ENCODE measurements around the gene TSSK6. TPM values are rescaled to one million over a fixed set of nuclear protein-coding genes. Genes with fewer than 3 reads are reported as not detected.

The TSSK6 gene
- total and polyA plus RNA-seq, 4 donors, result 0.21 to 2.3 (median 1.1) TPM

GRCh38 chr19:19526581-19527370 is 11.4 kb upstream of the TSSK6 start:
- WGBS, result 89% methylated on average over 28 of the region's 28 CpGs
- Histone ChIP-seq H3K4me1 (ENCODE audit: control insufficient read depth in 4 of 4, insufficient read depth in 4 of 4, low read length in 3 of 4) (no peaks in the 10 kb centered on the region), H3K27me3 (ENCODE audit: control insufficient read depth in 4 of 4, insufficient read depth in 4 of 4, low read length in 3 of 4) (no peaks in the 10 kb centered on the region), H3K27ac (ENCODE audit: low read depth in 1 of 2, low read length in 2 of 2) (no peak overlapping the region), H3K4me3 (ENCODE audit: low read depth in 1 of 3, low read length in 3 of 3) (no peak overlapping the region), H3K36me3 (ENCODE audit: control insufficient read depth in 4 of 4, insufficient read depth in 3 of 4, low read depth in 1 of 4, low read length in 3 of 4) (peaks cover 0 to 10% (median 6%) of the 10 kb centered on the region in 4 donors), H3K9ac (ENCODE audit: low read depth in 1 of 2, low read length in 2 of 2) (no peak overlapping the region), H3K9me3 (ENCODE audit: control insufficient read depth in 4 of 4, low read length in 3 of 4) (no peaks in the 10 kb centered on the region)
- no peak for DNase-seq (ENCODE audit: low spot score)
- TF ChIP-seq FOXA2 (IDR thresholded peaks at IDR 0.05), result no peak
- TF ChIP-seq MAX (IDR thresholded peaks at IDR 0.05), result no peak
- no peak for TF ChIP-seq RAD21 (IDR thresholded peaks at IDR 0.05)
- no peak for TF ChIP-seq JUND (IDR thresholded peaks at IDR 0.05)
- TF ChIP-seq EGR1 (IDR thresholded peaks at IDR 0.05; ENCODE audit: low read depth in 2 of 2), result no peak
- no peak for TF ChIP-seq REST (IDR thresholded peaks at IDR 0.05)

- Histone ChIP-seq H3K9ac (ENCODE audit: low read depth in 1 of 2, low read length in 2 of 2) (no peak overlapping the region), H3K4me1 (ENCODE audit: control insufficient read depth in 4 of 4, insufficient read depth in 4 of 4, low read length in 3 of 4) (no peaks in the 10 kb centered on the region), H3K27ac (ENCODE audit: low read depth in 1 of 2, low read length in 2 of 2) (no peak overlapping the region), H3K27me3 (ENCODE audit: control insufficient read depth in 4 of 4, insufficient read depth in 4 of 4, low read length in 3 of 4) (no peaks in the 10 kb centered on the region), H3K9me3 (ENCODE audit: control insufficient read depth in 4 of 4, low read length in 3 of 4) (no peaks in the 10 kb centered on the region), H3K4me3 (ENCODE audit: low read depth in 1 of 3, low read length in 3 of 3) (no peak overlapping the region), H3K36me3 (ENCODE audit: control insufficient read depth in 4 of 4, insufficient read depth in 3 of 4, low read depth in 1 of 4, low read length in 3 of 4) (peaks cover 2 to 10% (median 6%) of the 10 kb centered on the region in 4 donors)
- no peak for DNase-seq (ENCODE audit: low spot score)
- TF ChIP-seq FOXA1 (IDR thresholded peaks at IDR 0.05) (no peak), GABPA (IDR thresholded peaks at IDR 0.05 in 1 of 2, conservative IDR thresholded peaks at IDR 0.05 in 1 of 2) (no peak), EGR1 (IDR thresholded peaks at IDR 0.05; ENCODE audit: low read depth in 2 of 2) (no peak), HNF4G (IDR thresholded peaks at IDR 0.05) (no peak), TAF1 (conservative IDR thresholded peaks at IDR 0.05) (no peak), REST (IDR thresholded peaks at IDR 0.05) (no peak), CTCF (IDR thresholded peaks at IDR 0.05; ENCODE audit: low read depth, low read length, missing input control) (no peak), RXRA (IDR thresholded peaks at IDR 0.05) (no peak), JUND (IDR thresholded peaks at IDR 0.05) (no peak), NR2F2 (IDR thresholded peaks at IDR 0.05) (no peak), HNF4A (conservative IDR thresholded peaks at IDR 0.05) (no peak), YY1 (IDR thresholded peaks at IDR 0.05) (no peak), FOXA2 (IDR thresholded peaks at IDR 0.05) (no peak)
- 96% methylated on average over 23 of the region's 23 CpGs for WGBS
Measured at GRCh38 chr19:19525611-19526380, 10.4 kb upstream of the TSSK6 start.

Data from liver (tissue), 9 donors.